Measurements from ENCODE around the gene NTNG2.

DNA sequence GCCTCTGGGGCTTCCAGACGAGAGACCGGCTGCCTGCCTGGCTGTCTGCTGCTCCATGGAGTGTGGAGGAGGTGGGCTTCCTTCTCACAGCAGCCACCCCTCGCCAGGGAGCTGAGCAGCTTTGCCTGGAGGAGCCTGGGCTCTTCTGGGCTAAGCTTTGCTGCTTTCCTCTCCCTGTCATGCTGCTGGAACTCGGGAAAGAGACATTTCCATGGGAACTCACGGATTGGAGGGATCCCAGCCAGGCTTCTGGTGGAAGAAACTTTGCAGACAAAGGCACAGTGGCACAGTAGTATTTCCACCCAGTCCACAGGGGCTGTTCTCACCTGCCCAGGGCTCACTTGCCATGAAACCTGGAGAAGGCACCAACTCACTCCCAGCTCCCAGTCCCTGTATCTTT is 5.6 kb upstream of the NTNG2 start:
- TF ChIP-seq EZH2 (IDR thresholded peaks at IDR 0.05) (no peak), EZH2phosphoT487 (IDR thresholded peaks at IDR 0.05) (no peak)
- TF ChIP-seq, protein P1, sequence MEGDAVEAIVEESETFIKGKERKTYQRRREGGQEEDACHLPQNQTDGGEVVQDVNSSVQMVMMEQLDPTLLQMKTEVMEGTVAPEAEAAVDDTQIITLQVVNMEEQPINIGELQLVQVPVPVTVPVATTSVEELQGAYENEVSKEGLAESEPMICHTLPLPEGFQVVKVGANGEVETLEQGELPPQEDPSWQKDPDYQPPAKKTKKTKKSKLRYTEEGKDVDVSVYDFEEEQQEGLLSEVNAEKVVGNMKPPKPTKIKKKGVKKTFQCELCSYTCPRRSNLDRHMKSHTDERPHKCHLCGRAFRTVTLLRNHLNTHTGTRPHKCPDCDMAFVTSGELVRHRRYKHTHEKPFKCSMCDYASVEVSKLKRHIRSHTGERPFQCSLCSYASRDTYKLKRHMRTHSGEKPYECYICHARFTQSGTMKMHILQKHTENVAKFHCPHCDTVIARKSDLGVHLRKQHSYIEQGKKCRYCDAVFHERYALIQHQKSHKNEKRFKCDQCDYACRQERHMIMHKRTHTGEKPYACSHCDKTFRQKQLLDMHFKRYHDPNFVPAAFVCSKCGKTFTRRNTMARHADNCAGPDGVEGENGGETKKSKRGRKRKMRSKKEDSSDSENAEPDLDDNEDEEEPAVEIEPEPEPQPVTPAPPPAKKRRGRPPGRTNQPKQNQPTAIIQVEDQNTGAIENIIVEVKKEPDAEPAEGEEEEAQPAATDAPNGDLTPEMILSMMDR (IDR thresholded peaks at IDR 0.05): no peak
